GM12865 (cell line): ENCODE data around the gene HSBP1L1.
A peak's percentile ranks its signal among the peaks of the same experiment; 100 is the strongest.

Source experiments
- DNase-seq: peaks from one replicate; pipeline ENCODE4 v3.0.0; 2010; ENCODE audit warnings: low read depth
- H3K4me3 ChIP-seq: 2 replicates; pipeline ENCODE4 v1.5.1; 2011; ENCODE audit warnings: mild to moderate bottlenecking, low read depth, low read length, control low read depth
- TF ChIP-seq, protein P1 (sequence below): IDR thresholded peaks from 2 replicates; pipeline ENCODE4 v1.5.1; 2011; ENCODE audit warnings: low read length, control low read depth, low read depth, inconsistent platforms; ENCODE audit not compliant: insufficient read depth; ENCODE audit errors: missing control alignments

HSBP1L1 gene

DNA sequence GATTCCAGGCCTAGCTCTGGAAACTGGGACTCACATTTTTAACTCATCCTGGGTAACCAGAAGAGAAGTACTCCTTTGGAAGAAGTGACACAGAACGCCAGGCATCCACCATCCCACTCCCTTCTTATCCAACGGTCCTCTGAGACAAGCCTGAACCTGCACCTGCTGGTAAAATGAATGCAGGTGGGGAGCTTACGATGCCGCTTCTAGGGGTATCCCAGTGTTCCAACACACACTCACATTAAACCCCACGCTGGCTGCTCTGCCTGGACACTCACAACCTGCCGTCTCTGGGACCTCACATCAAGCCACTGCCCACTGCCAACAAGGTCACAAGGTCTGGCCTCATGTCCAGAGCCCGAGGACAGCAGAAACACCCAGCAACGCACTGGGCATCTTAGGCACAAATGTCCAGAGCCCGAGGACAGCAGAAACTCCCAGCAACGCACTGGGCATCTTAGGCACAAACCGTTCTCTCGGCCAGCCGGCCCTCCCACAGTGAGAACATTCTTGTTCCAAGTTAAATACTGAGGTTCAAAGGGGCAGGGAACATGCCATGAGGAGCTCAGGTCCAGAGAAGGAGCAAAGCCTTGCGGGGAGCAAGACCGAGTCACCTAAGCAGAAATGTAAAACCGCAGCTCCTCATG is 22.8 kb upstream of the HSBP1L1 start:
- TF ChIP-seq, protein P1, sequence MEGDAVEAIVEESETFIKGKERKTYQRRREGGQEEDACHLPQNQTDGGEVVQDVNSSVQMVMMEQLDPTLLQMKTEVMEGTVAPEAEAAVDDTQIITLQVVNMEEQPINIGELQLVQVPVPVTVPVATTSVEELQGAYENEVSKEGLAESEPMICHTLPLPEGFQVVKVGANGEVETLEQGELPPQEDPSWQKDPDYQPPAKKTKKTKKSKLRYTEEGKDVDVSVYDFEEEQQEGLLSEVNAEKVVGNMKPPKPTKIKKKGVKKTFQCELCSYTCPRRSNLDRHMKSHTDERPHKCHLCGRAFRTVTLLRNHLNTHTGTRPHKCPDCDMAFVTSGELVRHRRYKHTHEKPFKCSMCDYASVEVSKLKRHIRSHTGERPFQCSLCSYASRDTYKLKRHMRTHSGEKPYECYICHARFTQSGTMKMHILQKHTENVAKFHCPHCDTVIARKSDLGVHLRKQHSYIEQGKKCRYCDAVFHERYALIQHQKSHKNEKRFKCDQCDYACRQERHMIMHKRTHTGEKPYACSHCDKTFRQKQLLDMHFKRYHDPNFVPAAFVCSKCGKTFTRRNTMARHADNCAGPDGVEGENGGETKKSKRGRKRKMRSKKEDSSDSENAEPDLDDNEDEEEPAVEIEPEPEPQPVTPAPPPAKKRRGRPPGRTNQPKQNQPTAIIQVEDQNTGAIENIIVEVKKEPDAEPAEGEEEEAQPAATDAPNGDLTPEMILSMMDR = no peak
- no peak for DNase-seq
- no peak overlapping the region for H3K4me3 ChIP-seq

DNA sequence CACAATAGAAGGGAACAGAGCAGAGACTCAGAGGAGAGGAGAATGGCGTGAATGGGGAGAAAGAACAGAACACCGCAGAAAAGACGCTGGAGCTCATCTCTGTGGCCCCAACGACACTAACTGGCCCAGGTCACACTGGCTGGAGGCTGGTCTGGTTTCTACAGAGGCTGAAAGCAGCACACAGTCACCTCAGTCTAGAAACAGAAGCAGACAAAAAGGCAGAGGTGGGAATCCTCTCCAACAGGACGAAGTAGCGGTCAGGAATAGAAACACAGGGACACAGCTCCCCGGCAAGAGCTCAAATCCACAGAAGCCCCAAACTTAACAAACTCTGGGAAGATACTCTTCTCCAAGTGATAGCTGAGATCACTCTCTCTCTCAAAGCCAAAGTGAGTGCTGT is 22.2 kb upstream of the HSBP1L1 start:
- no peak overlapping the region for H3K4me3 ChIP-seq
- TF ChIP-seq, protein P1 = no peak
- no peak for DNase-seq

DNA sequence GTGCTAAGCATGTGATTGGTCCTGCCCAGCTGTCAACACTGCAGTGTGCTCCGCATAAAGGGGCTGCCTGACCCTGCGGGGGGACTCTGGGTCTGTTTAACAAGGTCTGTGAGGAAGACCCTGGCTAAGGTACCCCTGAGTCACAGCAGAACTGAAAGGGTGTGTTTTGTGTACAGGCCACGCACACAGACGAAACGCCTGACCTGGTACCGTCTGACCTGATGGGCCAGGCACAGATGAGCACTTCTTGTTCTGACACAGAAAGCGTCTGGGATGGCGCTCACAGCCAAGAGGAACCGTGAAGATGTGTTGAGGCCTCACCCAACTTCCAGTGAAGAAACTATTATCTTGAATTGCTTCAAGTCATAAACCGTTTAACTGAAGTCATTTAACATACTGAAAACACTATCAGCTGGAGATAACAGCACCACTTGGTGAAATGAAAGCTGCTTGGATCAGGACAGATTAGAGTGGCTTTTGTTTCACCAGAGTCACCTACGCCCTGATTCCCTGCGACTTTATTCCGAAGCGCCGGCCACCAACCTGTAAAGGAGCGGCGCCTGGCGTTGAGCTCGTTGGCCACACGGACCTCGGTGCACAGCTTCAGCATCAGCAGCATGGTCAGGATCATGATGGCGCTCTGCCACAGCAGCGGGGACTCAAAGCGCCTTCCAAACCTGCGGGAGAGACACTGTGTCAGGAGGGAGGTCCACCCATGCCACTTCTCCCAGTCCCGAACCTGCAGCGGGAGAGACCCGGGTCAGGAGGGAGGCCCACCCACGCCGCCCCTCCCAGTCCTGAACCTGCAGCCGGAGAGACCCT is 21.4 kb upstream of the HSBP1L1 start:
- no peak overlapping the region for H3K4me3 ChIP-seq
- TF ChIP-seq, protein P1 = no peak
- DNase-seq = no peak

DNA sequence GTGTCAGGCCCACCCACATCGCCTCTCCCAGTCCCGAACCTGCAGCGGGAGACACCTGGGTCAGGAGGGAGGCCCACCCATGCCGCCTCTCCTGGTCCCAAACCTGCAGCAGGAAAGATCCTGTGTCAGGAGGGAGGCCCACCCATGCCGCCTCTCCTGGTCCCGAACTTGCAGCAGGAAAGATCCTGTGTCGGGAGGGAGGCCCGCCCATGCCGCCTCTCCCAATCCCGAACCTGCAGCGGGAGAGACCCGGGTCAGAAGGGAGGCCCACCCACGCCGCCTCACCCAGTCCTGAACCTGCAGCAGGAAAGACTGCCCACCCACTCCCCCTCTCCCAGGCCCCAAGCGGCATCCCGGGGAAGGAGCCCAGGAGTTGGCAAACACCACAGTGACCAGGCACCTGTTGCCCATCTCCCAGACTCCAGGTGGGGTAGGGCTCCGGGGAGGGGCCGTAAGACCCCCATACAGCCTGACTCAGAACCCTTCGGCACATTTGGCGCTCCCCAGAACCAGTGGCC is 20.8 kb upstream of the HSBP1L1 start:
- TF ChIP-seq, protein P1 = no peak

DNA sequence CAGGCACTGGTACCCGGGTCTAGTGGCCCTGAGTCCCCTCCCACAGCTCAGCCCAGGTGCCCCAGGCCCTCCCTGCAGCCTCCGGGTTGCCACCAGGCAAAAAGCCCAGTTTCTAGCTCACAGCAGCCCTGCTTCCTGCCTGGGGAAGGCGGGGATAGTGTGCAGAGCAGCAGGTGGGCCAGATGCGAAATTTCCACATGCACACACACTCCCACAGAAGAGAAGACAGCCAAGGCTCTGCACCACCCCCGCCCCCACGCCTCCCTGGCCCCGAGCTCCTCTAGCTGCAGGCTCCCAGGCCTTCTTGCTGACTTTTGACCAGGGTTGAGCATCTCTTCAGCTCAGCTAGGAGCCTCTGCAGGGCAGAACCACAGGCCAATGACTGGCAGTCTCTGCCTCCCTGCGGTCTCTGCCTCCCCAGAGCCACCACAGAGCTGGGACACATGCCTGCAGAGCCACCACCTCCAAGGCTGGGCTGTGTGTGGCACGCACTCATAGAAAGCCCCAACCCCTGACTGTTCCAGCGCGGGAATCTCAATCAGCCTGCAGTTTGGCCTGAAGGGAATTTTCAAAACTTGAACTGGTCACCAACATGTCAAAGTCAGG is 20.2 kb upstream of the HSBP1L1 start:
- peak; percentile 57 for DNase-seq
- H3K4me3 ChIP-seq = no peak overlapping the region
- TF ChIP-seq, protein P1 = no peak

More for the DNA sequence above, 20.8 kb upstream of the HSBP1L1 start:
- DNase-seq = no peak
- H3K4me3 ChIP-seq = no peak overlapping the region

DNA sequence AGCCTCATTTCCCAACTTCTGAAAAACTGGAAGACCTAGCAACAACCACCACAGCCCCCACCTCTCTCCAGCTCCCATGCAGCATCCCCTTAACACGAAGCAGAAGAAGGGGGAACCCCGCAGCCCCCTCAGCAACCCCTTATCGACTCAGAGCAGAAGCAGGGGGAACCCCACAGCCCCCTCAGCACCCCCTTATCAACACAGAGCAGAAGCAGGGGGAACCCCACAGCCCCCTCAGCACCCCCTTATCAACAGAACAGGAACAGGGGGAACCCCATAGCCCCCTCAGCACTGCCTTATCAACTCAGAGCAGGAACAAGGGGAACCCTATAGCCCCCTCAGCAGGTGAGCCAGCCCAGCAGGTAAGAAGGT is 19.7 kb upstream of the HSBP1L1 start:
- H3K4me3 ChIP-seq = no peak overlapping the region
- no peak for DNase-seq
- TF ChIP-seq, protein P1 = no peak
